Adipose tissue (tissue), 3 donors: ENCODE results near the gene EPAS1. TPM values are rescaled to one million over a fixed set of nuclear protein-coding genes. Genes with fewer than 3 reads are reported as not detected.

Source experiments
- H3K27ac ChIP-seq: one replicate; pipeline ENCODE4 v1.5.1; 2013; ENCODE audit warnings: low read depth, low read length
- WGBS, 3 donors: extraction: QIAGEN DNeasy Blood & Tissue Kit; methylation state at CpG; one replicate each; pipeline ENCODE4 v1.1.7; 2013; 5-methylcytosine and 5-hydroxymethylcytosine counted together
- polyA plus RNA-seq, 3 donors: library from polyadenylated mRNA; stranded (reverse); fragments of 200-250 nt; gene quantifications; one replicate each; pipeline ENCODE4 v1.2.3, GENCODE V29; 2013
- donor health status: healthy with polysubstance abuse.
- donor health status: Bipolar disorder and iron deficiency.
- donor health status: healthy.

EPAS1 gene
- polyA plus RNA-seq, 3 donors = 48.1 to 314 (median 202) TPM

DNA sequence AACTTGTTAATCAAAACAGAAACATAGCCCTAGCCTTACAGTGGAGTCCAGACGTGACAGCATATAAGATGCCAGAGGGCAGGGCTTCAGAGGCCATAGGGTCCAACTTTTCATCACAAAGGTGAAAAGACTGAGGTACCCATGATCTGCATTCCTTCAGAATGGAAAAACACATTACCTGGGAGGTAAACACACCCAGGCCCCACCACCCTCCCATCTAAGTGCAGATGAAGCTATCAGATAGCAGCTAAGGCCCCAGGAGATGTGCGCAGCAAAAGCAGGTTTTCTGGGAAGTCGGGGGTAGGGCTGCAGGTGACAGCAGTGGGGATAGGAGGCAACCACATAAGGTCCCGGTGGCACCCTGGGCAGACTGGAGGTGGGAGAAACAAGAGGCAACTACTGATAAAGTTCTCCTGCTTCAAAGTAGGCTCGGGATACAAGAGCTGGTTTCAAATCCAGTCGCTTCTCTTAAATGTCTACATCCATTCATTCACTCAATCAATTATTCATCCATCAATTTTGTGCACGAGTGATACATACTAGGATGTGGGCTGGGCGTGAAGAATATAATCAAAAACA lies 107.1 kb downstream of the EPAS1 start:
- WGBS, 3 donors = 93 to 95% (median 94%) methylated on average over 8 of the region's 8 CpGs
- no peak overlapping the region for H3K27ac ChIP-seq

DNA sequence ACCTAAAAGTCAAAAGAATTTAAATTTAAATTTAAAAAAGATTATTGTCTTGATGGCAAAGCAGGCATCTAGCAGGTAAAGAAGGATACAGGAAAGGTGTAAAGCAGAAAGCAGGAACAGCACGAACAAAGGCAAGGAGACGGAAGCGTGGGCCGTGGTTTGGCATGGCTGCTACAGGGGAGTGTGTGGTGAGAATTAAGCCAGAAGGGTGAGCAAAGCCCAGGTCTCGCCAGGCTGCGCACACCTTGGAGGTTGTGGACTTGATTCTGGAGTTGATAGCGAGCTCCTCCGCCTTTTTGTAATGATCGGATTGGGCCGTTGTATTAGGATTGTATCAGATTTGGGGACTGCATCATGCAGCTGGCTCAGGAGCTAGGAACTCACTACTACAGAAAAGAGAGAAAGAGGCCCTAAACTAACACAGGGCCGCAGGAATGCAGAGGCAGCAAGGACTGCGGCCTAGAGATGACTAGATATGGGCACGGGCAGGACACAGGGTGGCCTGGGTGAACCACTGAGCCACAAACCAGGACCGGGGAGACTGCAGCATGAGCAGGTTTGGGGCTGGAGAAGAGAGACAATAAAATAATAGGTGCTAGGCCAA lies 110.7 kb downstream of the EPAS1 start:
- 88 to 97% (median 93%) methylated on average over 14 of the region's 14 CpGs for WGBS, 3 donors
- H3K27ac ChIP-seq = no peak overlapping the region

- H3K27ac ChIP-seq = no peak overlapping the region
- WGBS, 3 donors = 89 to 91% (median 90%) methylated on average over 4 of the region's 4 CpGs
These were observed 112.5 kb downstream of the EPAS1 start for GRCh38 chr2:46409756-46410155.

DNA sequence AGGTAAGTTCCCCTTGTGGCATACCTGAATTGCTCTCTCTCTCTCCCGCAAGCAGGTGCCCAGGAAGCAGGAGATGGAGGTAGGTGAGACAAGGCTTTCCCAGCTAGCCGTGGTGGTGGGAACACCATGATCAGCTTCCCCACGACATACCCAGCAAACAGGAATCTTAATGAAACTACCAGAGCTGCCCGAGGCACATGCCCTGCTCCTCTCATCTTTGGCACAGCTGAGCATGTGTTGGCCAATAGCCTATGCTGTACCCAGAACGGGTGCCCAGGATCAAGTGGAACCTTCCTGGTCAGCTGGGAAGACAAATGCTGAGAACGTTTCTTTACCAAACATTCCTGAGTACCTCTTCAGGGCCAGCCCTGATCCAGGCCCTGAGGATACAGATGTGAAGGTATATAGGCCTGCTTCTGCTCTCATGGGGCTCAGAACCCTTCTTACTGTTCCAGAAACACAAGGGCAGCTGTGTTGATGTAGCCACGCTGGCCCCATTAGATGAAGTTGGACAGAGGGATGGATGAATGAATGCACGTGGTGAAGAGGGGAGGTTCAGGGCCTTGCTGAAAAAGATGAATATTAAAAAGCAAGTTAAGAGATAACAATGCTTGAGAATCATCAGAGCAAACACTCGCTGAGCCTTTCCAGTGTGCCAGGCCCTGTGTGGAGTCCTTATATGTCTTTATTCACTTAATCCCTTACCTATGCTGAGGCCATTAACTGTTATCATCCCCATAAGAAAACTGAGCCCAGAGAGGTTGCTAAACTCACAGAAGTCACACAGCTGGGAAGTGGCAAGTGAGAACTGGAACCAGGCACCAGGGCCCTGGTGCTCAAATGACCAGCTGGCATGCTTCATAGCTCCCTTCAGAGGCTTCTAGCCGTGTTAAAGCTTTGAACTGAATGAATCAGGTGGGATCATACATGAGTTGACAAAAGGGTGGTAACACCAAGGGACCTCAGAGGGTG lies 113.4 kb downstream of the EPAS1 start:
- H3K27ac ChIP-seq = no peak overlapping the region
- 82 to 88% (median 84%) methylated on average over 10 of the region's 10 CpGs for WGBS, 3 donors

GRCh38 chr2:46411245-46411641 lies 114.0 kb downstream of the EPAS1 start:
- WGBS, 3 donors = 91 to 95% (median 95%) methylated on average over 2 of the region's 2 CpGs
- no peak overlapping the region for H3K27ac ChIP-seq

DNA sequence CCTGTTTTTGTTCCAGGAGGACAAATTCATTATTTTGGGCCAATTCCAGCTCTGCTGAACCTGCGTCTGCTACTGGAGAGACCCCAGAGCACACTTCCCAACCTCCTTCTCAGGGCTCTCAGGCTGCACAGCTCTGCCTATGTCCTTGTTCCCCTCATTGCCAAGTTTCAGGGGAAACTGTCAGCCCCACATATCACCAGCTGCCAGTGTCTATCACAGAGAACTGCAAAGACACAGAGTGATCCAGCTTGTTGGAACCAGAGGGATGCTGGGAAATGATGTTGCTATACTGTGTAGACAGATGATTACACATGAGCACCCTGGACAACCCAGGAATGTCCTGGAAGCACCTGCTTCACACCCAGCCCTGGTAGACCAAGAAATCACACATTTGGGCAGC lies 114.8 kb downstream of the EPAS1 start:
- 80 to 100% (median 87%) methylated on average over 1 of the region's 1 CpG for WGBS, 3 donors
- no peak overlapping the region for H3K27ac ChIP-seq

DNA sequence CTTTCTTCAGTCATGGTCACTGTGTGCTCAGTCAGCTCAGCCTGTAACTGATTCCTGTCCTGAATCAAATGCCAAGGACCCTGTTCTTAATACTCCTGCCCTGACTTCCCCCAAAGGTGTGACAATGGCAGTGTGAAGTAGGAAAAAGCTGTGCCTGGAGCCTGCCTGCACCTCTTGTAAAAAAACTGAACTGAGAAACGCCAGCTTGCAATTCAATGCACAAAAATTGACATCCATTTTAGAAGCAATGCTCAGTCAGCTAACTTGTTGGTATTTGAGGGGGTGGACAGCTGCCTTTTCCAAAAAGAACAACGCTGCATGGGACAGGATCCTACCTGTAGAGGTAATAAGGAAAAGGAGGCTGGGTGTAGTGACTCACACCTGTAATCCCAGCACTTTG lies 115.9 kb downstream of the EPAS1 start:
- WGBS, 3 donors = 89 to 92% (median 92%) methylated on average over 2 of the region's 2 CpGs
- no peak overlapping the region for H3K27ac ChIP-seq

DNA sequence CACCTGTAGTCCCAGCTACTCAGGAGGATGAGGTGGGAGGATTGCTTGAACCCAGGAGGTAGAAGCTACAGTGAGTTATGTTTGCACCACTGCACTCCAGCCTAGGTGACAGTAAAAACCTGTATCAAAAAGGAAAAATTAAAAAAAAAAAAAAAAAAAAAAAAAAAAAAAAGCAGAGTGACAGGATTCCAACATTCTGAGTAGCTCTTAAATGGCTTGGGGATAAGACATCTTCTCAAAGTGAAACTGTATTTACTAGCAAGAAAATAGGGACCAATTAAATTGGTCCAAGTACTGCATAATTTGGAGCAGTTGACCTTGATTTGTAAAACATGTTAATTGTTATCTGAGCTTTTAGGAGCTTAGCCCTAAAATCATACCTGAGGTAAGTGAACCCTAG lies 116.4 kb downstream of the EPAS1 start:
- no peak overlapping the region for H3K27ac ChIP-seq

GRCh38 chr2:46414701-46415100 lies 117.5 kb downstream of the EPAS1 start:
- 82 to 96% (median 87%) methylated on average over 1 of the region's 1 CpG for WGBS, 3 donors
- no peak overlapping the region for H3K27ac ChIP-seq

DNA sequence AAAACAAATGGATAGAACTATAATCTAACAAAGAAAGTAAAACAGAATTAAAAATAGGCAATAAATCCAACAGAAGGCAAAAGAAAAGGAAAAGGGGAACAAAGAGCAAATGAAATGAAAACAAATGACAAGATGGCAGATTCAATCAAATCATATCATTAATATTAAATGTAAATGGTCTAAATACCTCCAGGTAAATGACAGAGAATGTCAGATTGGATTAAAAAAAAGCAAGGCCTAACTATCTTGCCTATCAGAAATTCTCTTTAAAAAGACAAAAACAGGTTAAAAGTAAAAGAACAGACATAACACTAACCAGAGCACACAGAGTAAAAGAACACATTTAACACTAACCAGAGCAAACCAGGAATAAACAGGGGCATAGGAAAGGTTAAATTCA lies 119.1 kb downstream of the EPAS1 start:
- no peak overlapping the region for H3K27ac ChIP-seq

- 83 to 89% (median 84%) methylated on average over 4 of the region's 4 CpGs for WGBS, 3 donors
These were observed 119.7 kb downstream of the EPAS1 start for GRCh38 chr2:46416739-46417403.

DNA sequence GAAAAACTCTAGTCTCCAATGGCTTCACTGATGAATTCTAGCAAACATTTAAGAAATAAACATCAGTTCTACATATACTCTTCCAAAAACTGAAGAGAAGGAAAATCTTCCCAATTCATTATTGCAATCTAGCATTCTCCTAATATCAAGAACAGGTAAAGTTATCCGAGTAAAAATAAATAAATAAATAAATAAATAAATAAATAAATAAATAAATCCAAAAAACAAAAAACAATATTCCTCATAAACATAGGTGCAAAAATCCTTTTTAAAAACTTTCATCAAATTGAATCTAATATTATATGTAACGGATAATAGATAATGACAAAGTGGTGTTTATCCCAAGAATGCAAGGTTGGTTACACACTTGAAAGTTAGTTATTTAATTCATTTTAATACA lies 123.7 kb downstream of the EPAS1 start:
- H3K27ac ChIP-seq = no peak overlapping the region
- 72 to 100% (median 96%) methylated on average over 2 of the region's 2 CpGs for WGBS, 3 donors

More at GRCh38 chr2:46416739-46417403, 119.7 kb downstream of the EPAS1 start:
- H3K27ac ChIP-seq = no peak overlapping the region

- H3K27ac ChIP-seq = no peak overlapping the region
- WGBS, 3 donors = 75 to 83% (median 80%) methylated on average over 2 of the region's 2 CpGs
These were observed 124.2 kb downstream of the EPAS1 start for GRCh38 chr2:46421361-46421760.

GRCh38 chr2:46422717-46423394 lies 125.6 kb downstream of the EPAS1 start:
- WGBS, 3 donors = 80 to 85% (median 82%) methylated on average over 1 of the region's 1 CpG
- H3K27ac ChIP-seq = no peak overlapping the region

- WGBS, 3 donors = 76 to 86% (median 81%) methylated on average over 5 of the region's 5 CpGs
- no peak overlapping the region for H3K27ac ChIP-seq
These were observed 127.7 kb downstream of the EPAS1 start for GRCh38 chr2:46424937-46425336.

DNA sequence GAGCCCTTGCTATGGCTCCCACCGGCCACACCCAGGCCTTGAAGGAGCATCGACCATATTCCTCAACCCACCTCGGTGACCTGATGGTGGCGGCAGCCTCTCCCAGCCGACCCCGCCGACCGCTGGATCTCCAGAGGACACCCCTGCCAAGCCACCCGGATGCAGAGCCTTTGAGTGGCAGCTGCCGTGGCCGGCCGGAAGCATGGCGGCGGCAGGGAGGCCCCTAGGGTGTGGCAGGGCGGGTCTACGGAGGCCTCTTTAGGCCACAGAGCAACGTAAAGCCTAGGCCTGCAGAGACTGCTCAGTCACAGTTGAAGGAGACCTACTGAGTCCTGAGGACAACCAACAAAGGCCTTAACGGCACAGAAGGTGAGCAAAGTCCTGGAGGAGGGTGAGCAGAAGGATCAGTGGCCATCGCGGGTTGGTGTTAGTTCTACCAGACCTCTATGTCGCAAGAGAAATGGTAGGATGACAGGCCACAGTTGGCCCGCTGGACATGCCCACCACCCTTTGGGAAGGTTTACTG lies 131.8 kb downstream of the EPAS1 start:
- WGBS, 3 donors = 96 to 99% (median 97%) methylated on average over 22 of the region's 22 CpGs
- no peak overlapping the region for H3K27ac ChIP-seq

GRCh38 chr2:46430413-46430812 lies 133.2 kb downstream of the EPAS1 start:
- H3K27ac ChIP-seq = no peak overlapping the region
- WGBS, 3 donors = 78 to 91% (median 89%) methylated on average over 1 of the region's 1 CpG

GRCh38 chr2:46430992-46431391 lies 133.8 kb downstream of the EPAS1 start:
- WGBS, 3 donors = 43 to 98% (median 93%) methylated on average over 1 of the region's 1 CpG
- no peak overlapping the region for H3K27ac ChIP-seq
